Measurements from ENCODE around the gene MRPL14. TPM values are rescaled to one million over a fixed set of nuclear protein-coding genes. Genes with fewer than 3 reads are reported as not detected.

MRPL14 gene
- total and polyA plus RNA-seq, 10 of the 15 experiments (the other 5 are each of a cell fraction or from before 2014, with no cell fraction given): 80.5 to 294 (median 122) TPM

- BruUV-seq (replicated peaks): no TSS peak
- POLR2A ChIA-PET: interaction anchor here (0.7 to 11.0 kb wide), 12 partner anchors 8 to 348 kb away, joined by 3 to 97 read pairs (median 9); partner anchors contain the start of gene VEGFA
- peak overlapping the region; percentile 54 for H3K4me3 ChIP-seq
- no peak for DNase-seq (ENCODE audit: low read depth, low spot score)
- H3K9me3 ChIP-seq (replicated peaks; ENCODE audit: control insufficient read depth, insufficient read depth, low read length): no peaks in the 10 kb centered on the region
- no peaks in the 10 kb centered on the region for H3K27me3 ChIP-seq (replicated peaks in 1 of 2; ENCODE audit: control insufficient read depth in 2 of 2, insufficient read depth in 2 of 2, low read length in 1 of 2)
- peak overlapping the region; percentile 83 for H2AFZ ChIP-seq (ENCODE audit: control insufficient read depth, low read depth, low read length)
- SMC1A ChIA-PET (ENCODE audit: uncharacterized antibody, unreplicated experiment): interaction anchor here (1.0 to 5.5 kb wide), 9 partner anchors 8 to 358 kb away, joined by 3 to 50 read pairs (median 6); partner anchors contain the start of gene VEGFA
- intact Hi-C loops (cut with micrococcal nuclease; ENCODE audit: unreplicated experiment): loop anchor here (10.0 kb wide), 1 partner anchor 618 kb away; the partner anchor contains the start of gene DLK2
- peak overlapping the region; percentile 77 for H3K9ac ChIP-seq (ENCODE audit: control insufficient read depth, insufficient read depth, low read length)
- peak; percentile 89 for FAIRE-seq
- peak overlapping the region; percentile 88 for H3K4me2 ChIP-seq (ENCODE audit: control insufficient read depth, insufficient read depth)
- in situ Hi-C loops (cut with MboI): loop anchor here (5.0 kb wide), 1 partner anchor 301 kb away; the partner anchor contains the start of gene VEGFA
- H3K79me2 ChIP-seq (ENCODE audit: control insufficient read depth, insufficient read depth, low read length): peaks cover 13% of the 10 kb centered on the region
- CTCF ChIA-PET: interaction anchor here (0.6 to 12.9 kb wide), 14 partner anchors 10 to 443 kb away, joined by 3 to 264 read pairs (median 4); partner anchors contain the start of genes GTPBP2 and VEGFA
- H3K4me1 ChIP-seq (ENCODE audit: control insufficient read depth, insufficient read depth, low read length): peaks cover 46% of the 10 kb centered on the region
- no peaks in the 10 kb centered on the region for H4K20me1 ChIP-seq (ENCODE audit: control insufficient read depth, insufficient read depth)
- RAD21 ChIA-PET (ENCODE audit: unreplicated experiment): interaction anchor here (0.9 to 11.0 kb wide), 16 partner anchors 8 to 444 kb away, joined by 3 to 179 read pairs (median 5); partner anchors contain the start of genes GTPBP2 and VEGFA
- H3K36me3 ChIP-seq (ENCODE audit: control insufficient read depth in 2 of 2, insufficient read depth in 2 of 2, low read length in 1 of 2): no peaks in the 10 kb centered on the region
- 1% methylated on average over 45 of the region's 55 CpGs for WGBS (ENCODE audit: insufficient coverage, insufficient replicate concordance, low lambda C conversion rate, missing lambda C conversion rate)
- H3K27ac ChIP-seq (ENCODE audit: control insufficient read depth, insufficient read depth): peak overlapping the region; percentile 85
- ATAC-seq: peak; percentile 72
- TF ChIP-seq TARDBP (IDR thresholded peaks at IDR 0.05; ENCODE audit: borderline replicate concordance) (no peak), PAX8 (IDR thresholded peaks at IDR 0.05) (no peak), ATF7 (IDR thresholded peaks at IDR 0.05; ENCODE audit: low read depth) (no peak), CREM (IDR thresholded peaks at IDR 0.05; ENCODE audit: low read depth) (no peak), RELB (IDR thresholded peaks at IDR 0.05; ENCODE audit: low read depth) (peak; percentile 68; the same call in 1 of the 2 replicates), SIN3A (IDR thresholded peaks at IDR 0.05; ENCODE audit: low read depth, low read length) (no peak), NFIC (IDR thresholded peaks at IDR 0.05; ENCODE audit: low read depth, low read length) (no peak), NFYB (IDR thresholded peaks at IDR 0.05; ENCODE audit: insufficient read depth, low read depth, low read length) (no peak), MEF2A (IDR thresholded peaks at IDR 0.05; ENCODE audit: insufficient read depth, low read depth, low read length) (no peak), SMARCA5 (IDR thresholded peaks at IDR 0.05) (no peak), IRF4 (IDR thresholded peaks at IDR 0.05; ENCODE audit: low read depth, low read length) (no peak), SREBF1 (IDR thresholded peaks at IDR 0.05; ENCODE audit: low read length) (no peak), ZNF687 (IDR thresholded peaks at IDR 0.05) (peak; percentile 40), STAT1 (conservative IDR thresholded peaks at IDR 0.05) (no peak), REST (IDR thresholded peaks at IDR 0.05; ENCODE audit: low read depth, low read length) (no peak)
Observed at GRCh38 chr6:44072959-44073611, 54.2 kb downstream of the MRPL14 start.

Data from GM12878 (cell line).